Measurements from ENCODE around the gene MMP21.

DNA sequence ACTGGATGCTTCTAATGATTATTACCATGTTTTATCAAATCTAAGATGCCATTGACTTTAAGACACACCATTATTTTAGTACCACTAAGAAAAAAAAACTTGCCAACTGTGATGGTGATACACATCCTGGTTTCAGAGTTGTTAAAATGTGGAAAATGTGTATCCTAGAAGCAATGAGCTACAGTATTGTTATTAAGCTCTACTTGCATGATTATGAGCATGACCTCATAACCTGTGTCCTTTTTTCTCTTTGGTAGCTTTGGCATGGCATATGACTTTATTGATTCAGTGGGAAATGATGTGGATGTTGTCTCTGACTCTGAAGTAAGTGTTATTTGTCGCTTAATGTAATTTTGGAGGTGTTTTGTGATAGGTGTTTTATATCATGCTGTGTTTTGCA, 52.8 kb downstream of the MMP21 start:
- no peak for TF ChIP-seq CTCF (conservative IDR thresholded peaks at IDR 0.05 in 1 of 2, IDR thresholded peaks at IDR 0.05 in 1 of 2; ENCODE audit: extremely low read depth in 1 of 2, insufficient read depth in 1 of 2, low read depth in 1 of 2, low read length in 2 of 2)
- TF ChIP-seq EZH2 (IDR thresholded peaks at IDR 0.05; ENCODE audit: borderline replicate concordance, low read length), result no peak

All from mammary epithelial cell (primary cell).